ENCODE measurements around the gene GTF3A. TPM values are rescaled to one million over a fixed set of nuclear protein-coding genes. Genes with fewer than 3 reads are reported as not detected.

GTF3A gene
- total RNA-seq, 2 experiments from 2014 or later: 242 to 251 TPM

DNA sequence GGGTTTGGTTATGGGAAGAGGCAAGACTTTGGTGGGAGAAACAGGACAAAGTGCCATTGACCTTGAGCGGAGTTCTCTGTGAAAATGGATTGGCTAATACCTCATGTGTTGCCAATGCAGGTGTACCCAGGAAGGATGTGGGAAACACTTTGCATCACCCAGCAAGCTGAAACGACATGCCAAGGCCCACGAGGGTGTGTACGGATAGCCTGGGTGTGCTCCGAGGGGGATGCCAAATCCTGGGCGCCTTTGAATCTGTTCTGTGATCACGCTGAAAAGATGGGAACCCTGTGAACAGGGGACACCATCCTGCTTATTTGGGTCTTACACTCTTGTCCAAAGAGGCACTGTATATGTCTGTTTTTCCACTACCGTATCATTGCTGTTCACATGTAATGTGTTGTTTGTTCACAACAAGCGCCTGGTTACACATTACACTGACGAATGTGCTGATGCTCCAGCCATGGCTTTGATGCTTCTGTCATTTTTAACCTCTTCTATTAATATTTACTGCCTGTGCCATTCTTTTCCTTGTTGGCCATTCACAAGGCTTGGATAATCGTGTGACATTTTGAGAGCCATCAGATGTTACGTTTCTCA is 8.3 kb downstream of the GTF3A start:
- BruUV-seq (replicated peaks): no TSS peak
- ChIA-PET CTCF (ENCODE audit: unreplicated experiment) (no interaction called here), POLR2A (interaction anchor here (0.6 to 0.9 kb wide), 3 partner anchors 11 to 550 kb away, joined by 3 to 4 read pairs (median 3); no protein-coding TSS in a partner anchor)

DNA sequence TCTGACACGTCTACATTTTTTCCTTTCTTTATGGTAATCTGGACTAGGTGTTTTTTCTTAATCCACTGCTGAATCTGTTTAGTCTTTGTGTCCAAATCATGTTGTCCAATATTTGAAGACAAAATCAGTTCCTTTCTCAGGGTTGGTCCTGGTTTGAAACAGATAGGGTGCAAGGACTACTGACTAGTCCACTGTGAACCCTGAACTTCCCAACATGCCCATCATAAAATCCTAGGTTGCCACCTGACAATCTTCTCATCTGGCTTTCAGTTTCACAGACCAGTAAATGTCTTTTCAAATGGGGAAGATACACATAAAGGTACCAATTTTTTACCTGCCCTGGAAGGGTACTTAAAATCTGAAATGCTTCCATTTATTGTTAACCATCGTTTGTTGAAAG is 12.7 kb downstream of the GTF3A start:
- H3K4me3 ChIP-seq (ENCODE audit: low read depth, low read length, poor library complexity, severe bottlenecking): no peak overlapping the region
- POLR2A ChIA-PET: interaction anchor here (0.6 to 2.6 kb wide), 2 partner anchors 8 to 18 kb away, joined by 3 to 18 read pairs; no protein-coding TSS in a partner anchor
- H3K79me2 ChIP-seq (ENCODE audit: insufficient read depth, low read depth, low read length): peaks cover 5% of the 10 kb centered on the region; the same call in 1 of the 2 replicates
- no peaks in the 10 kb centered on the region for H3K9me2 ChIP-seq (ENCODE audit: insufficient read depth, low read length)
- DNase-seq (ENCODE audit: low spot score): no peak
- H2AFZ ChIP-seq (ENCODE audit: low read length): no peak overlapping the region
- intact Hi-C loops (cut with micrococcal nuclease; ENCODE audit: unreplicated experiment): no loop called here
- no TSS peak for BruUV-seq (replicated peaks)
- no peak overlapping the region for H3K27ac ChIP-seq (ENCODE audit: low read depth, low read length, poor library complexity, severe bottlenecking)
- TF ChIP-seq EZH2phosphoT487 (IDR thresholded peaks at IDR 0.05; ENCODE audit: borderline replicate concordance, low read depth, low read length): no peak
- TF ChIP-seq, protein P1, sequence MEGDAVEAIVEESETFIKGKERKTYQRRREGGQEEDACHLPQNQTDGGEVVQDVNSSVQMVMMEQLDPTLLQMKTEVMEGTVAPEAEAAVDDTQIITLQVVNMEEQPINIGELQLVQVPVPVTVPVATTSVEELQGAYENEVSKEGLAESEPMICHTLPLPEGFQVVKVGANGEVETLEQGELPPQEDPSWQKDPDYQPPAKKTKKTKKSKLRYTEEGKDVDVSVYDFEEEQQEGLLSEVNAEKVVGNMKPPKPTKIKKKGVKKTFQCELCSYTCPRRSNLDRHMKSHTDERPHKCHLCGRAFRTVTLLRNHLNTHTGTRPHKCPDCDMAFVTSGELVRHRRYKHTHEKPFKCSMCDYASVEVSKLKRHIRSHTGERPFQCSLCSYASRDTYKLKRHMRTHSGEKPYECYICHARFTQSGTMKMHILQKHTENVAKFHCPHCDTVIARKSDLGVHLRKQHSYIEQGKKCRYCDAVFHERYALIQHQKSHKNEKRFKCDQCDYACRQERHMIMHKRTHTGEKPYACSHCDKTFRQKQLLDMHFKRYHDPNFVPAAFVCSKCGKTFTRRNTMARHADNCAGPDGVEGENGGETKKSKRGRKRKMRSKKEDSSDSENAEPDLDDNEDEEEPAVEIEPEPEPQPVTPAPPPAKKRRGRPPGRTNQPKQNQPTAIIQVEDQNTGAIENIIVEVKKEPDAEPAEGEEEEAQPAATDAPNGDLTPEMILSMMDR (conservative IDR thresholded peaks at IDR 0.05; ENCODE audit: low read length): no peak
- peaks cover 4% of the 10 kb centered on the region for H3K4me1 ChIP-seq (ENCODE audit: insufficient read depth, low read length, poor library complexity, severe bottlenecking)
- H3K36me3 ChIP-seq (ENCODE audit: insufficient read depth, low read length): peaks cover 72% of the 10 kb centered on the region
- no peak overlapping the region for H3K4me2 ChIP-seq (ENCODE audit: low read length)
- CTCF ChIA-PET (ENCODE audit: unreplicated experiment): no interaction called here
- no peaks in the 10 kb centered on the region for H3K9me3 ChIP-seq (ENCODE audit: low read length)
- no peaks in the 10 kb centered on the region for H4K20me1 ChIP-seq (ENCODE audit: insufficient read depth, low read length)

More for the DNA sequence above, 8.3 kb downstream of the GTF3A start:
- H3K36me3 ChIP-seq (ENCODE audit: insufficient read depth, low read length): peaks cover 98% of the 10 kb centered on the region
- peaks cover 38% of the 10 kb centered on the region; the same call in 1 of the 2 replicates for H3K79me2 ChIP-seq (ENCODE audit: insufficient read depth, low read depth, low read length)
- H3K4me2 ChIP-seq (ENCODE audit: low read length): no peak overlapping the region
- peaks cover under 1% of the 10 kb centered on the region for H3K4me1 ChIP-seq (ENCODE audit: insufficient read depth, low read length, poor library complexity, severe bottlenecking)
- H3K27ac ChIP-seq (ENCODE audit: low read depth, low read length, poor library complexity, severe bottlenecking): no peak overlapping the region
- H3K4me3 ChIP-seq (ENCODE audit: low read depth, low read length, poor library complexity, severe bottlenecking): no peak overlapping the region
- DNase-seq (ENCODE audit: low spot score): no peak
- TF ChIP-seq, protein P1 (conservative IDR thresholded peaks at IDR 0.05; ENCODE audit: low read length): no peak
- TF ChIP-seq EZH2phosphoT487 (IDR thresholded peaks at IDR 0.05; ENCODE audit: borderline replicate concordance, low read depth, low read length): no peak
- H3K9me3 ChIP-seq (ENCODE audit: low read length): no peaks in the 10 kb centered on the region
- peaks cover 6% of the 10 kb centered on the region; the same call in 1 of the 2 replicates for H4K20me1 ChIP-seq (ENCODE audit: insufficient read depth, low read length)
- no peaks in the 10 kb centered on the region for H3K9me2 ChIP-seq (ENCODE audit: insufficient read depth, low read length)
- no peak overlapping the region for H2AFZ ChIP-seq (ENCODE audit: low read length)
- intact Hi-C loops (cut with micrococcal nuclease; ENCODE audit: unreplicated experiment): no loop called here

DNA sequence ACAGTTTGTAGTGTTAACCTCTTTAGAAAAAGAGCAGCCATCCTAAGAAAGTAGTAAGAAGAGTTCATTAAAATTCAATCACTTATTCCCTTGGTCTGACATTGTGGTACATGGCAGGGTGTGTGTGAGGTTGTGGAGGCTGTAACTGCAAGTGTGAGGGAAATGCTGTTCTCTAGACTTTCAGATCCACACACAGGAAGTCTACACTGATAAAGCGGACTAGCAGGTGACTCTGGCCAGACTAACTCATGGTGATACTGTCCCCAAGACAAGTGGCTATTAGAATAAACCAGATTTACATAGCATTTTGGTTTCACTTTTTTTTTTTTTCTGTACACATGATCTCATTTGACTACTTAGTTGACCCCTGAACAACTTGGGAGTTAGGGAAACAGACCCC is 16.0 kb downstream of the GTF3A start:
- Histone ChIP-seq H3K36me3 (ENCODE audit: insufficient read depth, low read length) (peaks cover 56% of the 10 kb centered on the region), H3K79me2 (ENCODE audit: insufficient read depth, low read depth, low read length) (peaks cover 10% of the 10 kb centered on the region; the same call in 1 of the 2 replicates), H3K9me2 (ENCODE audit: insufficient read depth, low read length) (no peaks in the 10 kb centered on the region), H4K20me1 (ENCODE audit: insufficient read depth, low read length) (no peaks in the 10 kb centered on the region), H2AFZ (ENCODE audit: low read length) (no peak overlapping the region), H3K4me2 (ENCODE audit: low read length) (no peak overlapping the region), H3K9me3 (ENCODE audit: low read length) (no peaks in the 10 kb centered on the region), H3K4me3 (ENCODE audit: low read depth, low read length, poor library complexity, severe bottlenecking) (no peak overlapping the region), H3K27ac (ENCODE audit: low read depth, low read length, poor library complexity, severe bottlenecking) (no peak overlapping the region), H3K4me1 (ENCODE audit: insufficient read depth, low read length, poor library complexity, severe bottlenecking) (peaks cover 4% of the 10 kb centered on the region)
- TF ChIP-seq EZH2phosphoT487 (IDR thresholded peaks at IDR 0.05; ENCODE audit: borderline replicate concordance, low read depth, low read length): no peak
- TF ChIP-seq, protein P1 (conservative IDR thresholded peaks at IDR 0.05; ENCODE audit: low read length): no peak
- intact Hi-C loops (cut with micrococcal nuclease; ENCODE audit: unreplicated experiment): no loop called here
- BruUV-seq (replicated peaks): no TSS peak
- ChIA-PET POLR2A (interaction anchor here (1.0 kb wide), 1 partner anchor 14 kb away, joined by 3 read pairs; no protein-coding TSS in a partner anchor), CTCF (ENCODE audit: unreplicated experiment) (no interaction called here)
- DNase-seq (ENCODE audit: low spot score): peak; percentile 17
